HepG2 (cell line): ENCODE data around the gene FGGY. TPM values are rescaled to one million over a fixed set of nuclear protein-coding genes. Genes with fewer than 3 reads are reported as not detected.

Source experiments
- ATAC-seq: fragments of 200-7000 bp; cut with Tn5 transposase; 3 replicates; pipeline ENCODE4 v1.9.1; 2020; ENCODE audit warnings: mild to moderate bottlenecking, moderate library complexity
- BruUV-seq: library from RNA; stranded (reverse); fragments of 400-500 nt; replicated peaks from 2 replicates; lab custom pipeline; 2021; lab: Mats Ljungman, UMichigan
- CTCF ChIA-PET: fragments of 300-600 bp; formaldehyde crosslinking; extraction: SDS; loops from one replicate; lab custom pipeline; 2021; ENCODE audit warnings: low total read pairs, inconsistent platforms, low intra/inter-chr PET ratio; lab: Yijun Ruan, JAX
- POLR2A ChIA-PET: fragments of 350-600 bp; sonication (Branson Sonifier 250); formaldehyde crosslinking; loops from one replicate; lab custom pipeline; 2020; ENCODE audit warnings: antibody characterized with exemption, inconsistent platforms; lab: Yijun Ruan, JAX
- DNase-seq: peaks from one replicate; pipeline ENCODE4 v3.0.0-alpha.2; 2015; ENCODE audit warnings: low spot score
- FAIRE-seq: peaks from 3 replicates; lab custom pipeline; 2011; peaks lifted over from hg19 to GRCh38; lab: Jason Lieb, UNC
- H2AFZ ChIP-seq: one replicate; pipeline ENCODE4 v1.6.1; 2011; ENCODE audit warnings: low read length, inconsistent platforms
- H3K27ac ChIP-seq: fragments of 300-600 bp; 3 replicates; pipeline ENCODE4 v1.8.0; 2011; ENCODE audit warnings: mixed run types, mild to moderate bottlenecking, mixed read lengths, low read length, inconsistent platforms; ENCODE audit not compliant: insufficient read depth; ENCODE audit errors: extremely low read length
- H3K27me3 ChIP-seq, 2 experiments: fragments of 200-600 bp in 1 of 2; 2 replicates in 1 of 2; 3 replicates in 1 of 2; pipeline versions ENCODE4 v1.6.0 to v1.8.0; 2011; ENCODE audit warnings: low read length in 2 of 2, mild to moderate bottlenecking in 2 of 2, moderate library complexity in 2 of 2, inconsistent platforms in 1 of 2; ENCODE audit not compliant: insufficient read depth in 2 of 2, control insufficient read depth in 1 of 2
- H3K36me3 ChIP-seq, 2 experiments: fragments of 200-600 bp in 1 of 2; replicated peaks in 1 of 2; 2 replicates in 1 of 2; 3 replicates in 1 of 2; pipeline versions ENCODE4 v1.5.1 to v1.8.0; 2011; ENCODE audit warnings: low read length in 2 of 2, inconsistent platforms in 1 of 2; ENCODE audit not compliant: insufficient read depth in 2 of 2, control insufficient read depth in 1 of 2
- H3K4me1 ChIP-seq: 2 replicates; pipeline ENCODE4 v1.5.1; 2012; ENCODE audit warnings: low read length, inconsistent platforms; ENCODE audit not compliant: insufficient read depth
- H3K4me2 ChIP-seq: 2 replicates; pipeline ENCODE4 v1.6.0; 2011; ENCODE audit warnings: low read depth, low read length, inconsistent platforms
- H3K4me3 ChIP-seq, 3 experiments: fragments of 200-600 bp in 1 of 3; sonication (generic), shearing (Covaris generic) in 1 of 3; replicated peaks in 1 of 3; 2 replicates each; pipeline ENCODE4 v1.5.1; 2011 to 2016; ENCODE audit warnings: low read length in 3 of 3, inconsistent platforms in 2 of 3, low read depth in 2 of 3, mild to moderate bottlenecking in 2 of 3, control low read depth in 1 of 3, mixed read lengths in 1 of 3; ENCODE audit not compliant: insufficient read depth in 1 of 3
- H3K79me2 ChIP-seq: one replicate; pipeline ENCODE4 v1.6.1; 2011; ENCODE audit warnings: low read length, inconsistent platforms; ENCODE audit not compliant: insufficient read depth
- H3K9ac ChIP-seq: 2 replicates; pipeline ENCODE4 v1.6.0; 2011; ENCODE audit warnings: mild to moderate bottlenecking, low read depth, low read length, inconsistent platforms; ENCODE audit not compliant: insufficient read depth
- H3K9me3 ChIP-seq: 2 replicates; pipeline ENCODE4 v1.5.1; 2012; ENCODE audit warnings: mild to moderate bottlenecking, low read length
- H4K20me1 ChIP-seq: 2 replicates; pipeline ENCODE4 v1.6.0; 2011; ENCODE audit warnings: inconsistent platforms, mild to moderate bottlenecking, low read length, moderate library complexity; ENCODE audit not compliant: insufficient read depth
- DR1 ChIP-seq: sonication (generic); formaldehyde crosslinking; IDR thresholded peaks from 2 replicates; pipeline ENCODE4 v1.8.0; 2021; ENCODE audit warnings: mild to moderate bottlenecking, missing genetic modification reagents, inconsistent platforms
- KLF6 ChIP-seq: IDR thresholded peaks from 2 replicates; pipeline ENCODE4 v1.8.0; 2016; ENCODE audit warnings: missing biosample characterization, missing genetic modification reagents
- SOX6 ChIP-seq, 2 experiments: fragments of 450-650 bp in 1 of 2; sonication (generic) in 1 of 2; formaldehyde crosslinking in 1 of 2; IDR thresholded peaks; 2 replicates each; pipeline versions ENCODE4 v1.4.0 to v1.6.1; 2017 to 2020; ENCODE audit warnings: antibody characterized with exemption in 1 of 2, mild to moderate bottlenecking in 1 of 2, missing genetic modification reagents in 1 of 2
- ZMYM2 ChIP-seq: sonication (generic); formaldehyde crosslinking; IDR thresholded peaks from 2 replicates; pipeline ENCODE4 v1.8.0; 2022; ENCODE audit warnings: mild to moderate bottlenecking, missing genetic modification reagents
- ZNF124 ChIP-seq: sonication (generic); formaldehyde crosslinking; IDR thresholded peaks from 2 replicates; pipeline ENCODE4 v1.4.0; 2020; ENCODE audit warnings: missing genetic modification reagents
- WGBS: methylation state at CpG from one replicate; pipeline ENCODE4 v1.1.6; 2017; ENCODE audit warnings: low lambda C conversion rate; 5-methylcytosine and 5-hydroxymethylcytosine counted together
- in situ Hi-C: cut with HindIII; loops from 2 replicates; pipeline ENCODE4 v1.10.0; 2017; ENCODE audit warnings: low pct_unique_long_range_greater_than_20kb; ENCODE audit not compliant: extremely low pct_ligation_motif_present
- intact Hi-C: fragments of 100-400 bp; cut with micrococcal nuclease; formaldehyde crosslinking; loops from one replicate; pipeline ENCODE4 v1.10.0; 2022; ENCODE audit not compliant: unreplicated experiment
- polyA plus RNA-seq, 8 experiments: library from polyadenylated mRNA; depleted of rRNA in 3 of 8; stranded (reverse) in 7 of 8; unstranded in 1 of 8; fragments of >200 nt; fragmentation: Illumina TruSeq in 4 of 8; extraction: Trizol in 4 of 8; gene quantifications; 2 replicates each; pipeline versions ENCODE4 v1.2.1 to v1.2.3, GENCODE V29; 2011 to 2016; ENCODE audit warnings: low read depth in 4 of 8, missing spikeins in 1 of 8, mixed read lengths in 1 of 8; ENCODE audit not compliant: insufficient read depth in 1 of 8
- total RNA-seq, 5 experiments: library from RNA; depleted of rRNA; stranded (reverse); fragments of >200 nt; fragmentation: Illumina TruSeq; extraction: Trizol; gene quantifications; 2 replicates each; pipeline ENCODE4 v1.2.3, GENCODE V29; 2016; ENCODE audit warnings: low read depth in 1 of 5
- TF ChIP-seq, protein P1 (sequence below): fragments of 450-650 bp; IDR thresholded peaks from 2 replicates; pipeline ENCODE4 v1.6.1; 2017; ENCODE audit warnings: mild to moderate bottlenecking
- TF ChIP-seq, protein P2 (sequence below): fragments of 450-650 bp; IDR thresholded peaks from 2 replicates; pipeline ENCODE4 v1.6.1; 2017

Gene FGGY
- total and polyA plus RNA-seq, 2 of the 13 experiments (the other 11 are each of a cell fraction or from before 2014, with no cell fraction given): 15.7 to 27.5 TPM

DNA sequence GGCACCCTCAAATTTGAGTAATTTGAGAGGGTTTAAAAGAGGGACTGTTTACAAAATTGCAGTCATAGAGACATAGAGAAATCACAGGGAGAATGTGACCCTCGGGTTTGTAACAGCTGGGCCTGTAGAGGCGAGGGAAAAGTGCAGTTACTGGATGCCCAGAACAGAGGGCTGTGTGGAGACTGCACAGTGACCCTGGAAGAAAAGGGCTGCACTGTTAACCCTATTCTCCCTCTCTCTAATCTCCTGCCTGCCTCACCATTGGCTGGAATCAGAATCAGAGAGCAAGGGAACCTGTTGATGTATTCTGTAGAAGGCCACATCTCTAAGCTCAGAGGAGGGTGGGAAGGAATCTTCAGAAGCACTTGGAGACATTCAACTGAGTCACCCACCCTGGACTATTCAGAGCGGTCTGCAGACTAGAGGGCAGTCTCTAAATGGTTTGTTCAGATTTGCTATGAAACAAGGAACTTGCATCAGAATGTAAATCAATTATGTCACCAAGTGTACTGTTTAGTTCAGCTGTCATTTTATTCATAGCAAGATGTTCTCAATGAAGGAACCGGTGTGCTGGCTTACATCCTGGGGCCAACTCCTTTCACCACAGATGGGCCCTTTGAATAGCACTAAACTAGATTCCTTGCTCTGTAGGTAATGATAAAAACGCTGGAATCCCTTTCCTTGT lies 385.6 kb downstream of the FGGY start:
- TF ChIP-seq DR1: no peak
- no peak for TF ChIP-seq SOX6 (IDR thresholded peaks at IDR 0.05)
- TF ChIP-seq SOX6 (CRISPR knock-in tag; IDR thresholded peaks at IDR 0.05): no peak
- TF ChIP-seq, protein P1, sequence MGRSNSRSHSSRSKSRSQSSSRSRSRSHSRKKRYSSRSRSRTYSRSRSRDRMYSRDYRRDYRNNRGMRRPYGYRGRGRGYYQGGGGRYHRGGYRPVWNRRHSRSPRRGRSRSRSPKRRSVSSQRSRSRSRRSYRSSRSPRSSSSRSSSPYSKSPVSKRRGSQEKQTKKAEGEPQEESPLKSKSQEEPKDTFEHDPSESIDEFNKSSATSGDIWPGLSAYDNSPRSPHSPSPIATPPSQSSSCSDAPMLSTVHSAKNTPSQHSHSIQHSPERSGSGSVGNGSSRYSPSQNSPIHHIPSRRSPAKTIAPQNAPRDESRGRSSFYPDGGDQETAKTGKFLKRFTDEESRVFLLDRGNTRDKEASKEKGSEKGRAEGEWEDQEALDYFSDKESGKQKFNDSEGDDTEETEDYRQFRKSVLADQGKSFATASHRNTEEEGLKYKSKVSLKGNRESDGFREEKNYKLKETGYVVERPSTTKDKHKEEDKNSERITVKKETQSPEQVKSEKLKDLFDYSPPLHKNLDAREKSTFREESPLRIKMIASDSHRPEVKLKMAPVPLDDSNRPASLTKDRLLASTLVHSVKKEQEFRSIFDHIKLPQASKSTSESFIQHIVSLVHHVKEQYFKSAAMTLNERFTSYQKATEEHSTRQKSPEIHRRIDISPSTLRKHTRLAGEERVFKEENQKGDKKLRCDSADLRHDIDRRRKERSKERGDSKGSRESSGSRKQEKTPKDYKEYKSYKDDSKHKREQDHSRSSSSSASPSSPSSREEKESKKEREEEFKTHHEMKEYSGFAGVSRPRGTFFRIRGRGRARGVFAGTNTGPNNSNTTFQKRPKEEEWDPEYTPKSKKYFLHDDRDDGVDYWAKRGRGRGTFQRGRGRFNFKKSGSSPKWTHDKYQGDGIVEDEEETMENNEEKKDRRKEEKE: no peak
- TF ChIP-seq ZMYM2 (CRISPR knock-in tag): no peak
- no peak for TF ChIP-seq KLF6 (CRISPR knock-in tag)
- TF ChIP-seq, protein P2, sequence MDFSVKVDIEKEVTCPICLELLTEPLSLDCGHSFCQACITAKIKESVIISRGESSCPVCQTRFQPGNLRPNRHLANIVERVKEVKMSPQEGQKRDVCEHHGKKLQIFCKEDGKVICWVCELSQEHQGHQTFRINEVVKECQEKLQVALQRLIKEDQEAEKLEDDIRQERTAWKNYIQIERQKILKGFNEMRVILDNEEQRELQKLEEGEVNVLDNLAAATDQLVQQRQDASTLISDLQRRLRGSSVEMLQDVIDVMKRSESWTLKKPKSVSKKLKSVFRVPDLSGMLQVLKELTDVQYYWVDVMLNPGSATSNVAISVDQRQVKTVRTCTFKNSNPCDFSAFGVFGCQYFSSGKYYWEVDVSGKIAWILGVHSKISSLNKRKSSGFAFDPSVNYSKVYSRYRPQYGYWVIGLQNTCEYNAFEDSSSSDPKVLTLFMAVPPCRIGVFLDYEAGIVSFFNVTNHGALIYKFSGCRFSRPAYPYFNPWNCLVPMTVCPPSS: no peak
- TF ChIP-seq ZNF124 (CRISPR knock-in tag): no peak
- peaks cover 0 to 1% of the 10 kb centered on the region in 2 experiments; a peak in 1 of 5 replicates for H3K36me3 ChIP-seq
- 0 out of 2 replicates have a peak, but pooled peaks cover 12% of the 10 kb centered on the region for H3K4me1 ChIP-seq
- POLR2A ChIA-PET: no interaction called here
- DNase-seq: no peak
- H3K27ac ChIP-seq: no peak overlapping the region
- BruUV-seq: no TSS peak
- H3K27me3 ChIP-seq: no peaks in the 10 kb centered on the region
- no peak overlapping the region for H3K9ac ChIP-seq
- H3K79me2 ChIP-seq: no peaks in the 10 kb centered on the region
- H3K9me3 ChIP-seq: no peaks in the 10 kb centered on the region
- no peak overlapping the region for H2AFZ ChIP-seq
- no peak overlapping the region for H3K4me3 ChIP-seq
- no peaks in the 10 kb centered on the region for H4K20me1 ChIP-seq
- CTCF ChIA-PET: no interaction called here
- in situ Hi-C loops: no loop called here
- WGBS: 86% methylated on average over 5 of the region's 5 CpGs
- FAIRE-seq: no peak
- ATAC-seq: no peak
- no peak overlapping the region for H3K4me2 ChIP-seq
- intact Hi-C loops: no loop called here
